Thymus (tissue), 11 donors: ENCODE results near the gene CDH4. TPM values are rescaled to one million over a fixed set of nuclear protein-coding genes. Genes with fewer than 3 reads are reported as not detected.

Experiments used
- DNase-seq, 9 donors: peaks; one replicate each; pipeline ENCODE4 v3.0.0-alpha.2; 2013; ENCODE audit warnings: low spot score in 9 of 9, low read depth in 6 of 9, missing footprints in 1 of 9
- H3K27ac ChIP-seq, 2 donors: one replicate each; pipeline ENCODE4 v1.5.1; 2013; ENCODE audit warnings: control low read depth in 1 of 2, low read depth in 1 of 2, low read length in 1 of 2, mild to moderate bottlenecking in 1 of 2, moderate library complexity in 1 of 2
- H3K27me3 ChIP-seq, 2 donors: one replicate each; pipeline ENCODE4 v1.5.1; 2013; ENCODE audit warnings: low read length in 1 of 2; ENCODE audit not compliant: control insufficient read depth in 2 of 2, insufficient read depth in 1 of 2
- H3K36me3 ChIP-seq, 2 donors: one replicate each; pipeline ENCODE4 v1.5.1; 2013; ENCODE audit warnings: low read length in 1 of 2, mild to moderate bottlenecking in 1 of 2, moderate library complexity in 1 of 2; ENCODE audit not compliant: control insufficient read depth in 2 of 2, insufficient read depth in 2 of 2
- H3K4me1 ChIP-seq, 2 donors: one replicate each; pipeline ENCODE4 v1.5.1; 2013; ENCODE audit warnings: low read length in 2 of 2; ENCODE audit not compliant: control insufficient read depth in 2 of 2, insufficient read depth in 2 of 2
- H3K4me3 ChIP-seq, 2 donors: one replicate each; pipeline ENCODE4 v1.5.1; 2013; ENCODE audit warnings: low read length in 2 of 2, control low read depth in 1 of 2, mild to moderate bottlenecking in 1 of 2
- H3K9me3 ChIP-seq, 2 donors: one replicate each; pipeline ENCODE4 v1.5.1; 2013; ENCODE audit warnings: low read length in 1 of 2, mild to moderate bottlenecking in 1 of 2; ENCODE audit not compliant: control insufficient read depth in 2 of 2, insufficient read depth in 1 of 2
- WGBS: extraction: QIAGEN DNeasy Blood & Tissue Kit; methylation state at CpG from one replicate; pipeline ENCODE4 v1.1.7; 2013; 5-methylcytosine and 5-hydroxymethylcytosine counted together
- polyA plus RNA-seq: library from polyadenylated mRNA; stranded (reverse); fragments of 200-250 nt; gene quantifications from one replicate; pipeline ENCODE4 v1.2.3, GENCODE V29; 2013
- total RNA-seq: library from RNA; stranded (reverse); fragments of 120-200 nt; gene quantifications from one replicate; pipeline ENCODE4 v1.2.4, GENCODE V29; 2013
- donor health status: healthy.

The CDH4 gene
- total and polyA plus RNA-seq, 2 donors: 0.34 to 0.61 TPM

GRCh38 chr20:61561111-61561830 lies 309.2 kb downstream of the CDH4 start:
- WGBS: 93% methylated on average over 10 of the region's 10 CpGs

GRCh38 chr20:61562491-61562890 lies 310.4 kb downstream of the CDH4 start:
- 86% methylated on average over 8 of the region's 8 CpGs for WGBS
- DNase-seq: no peak
- Histone ChIP-seq H3K9me3 (peaks cover 0 to 2% of the 10 kb centered on the region in 2 donors), H3K4me1 (no peaks in the 10 kb centered on the region), H3K27me3 (no peaks in the 10 kb centered on the region), H3K4me3 (no peak overlapping the region), H3K36me3 (no peaks in the 10 kb centered on the region), H3K27ac (no peak overlapping the region)

More at GRCh38 chr20:61561111-61561830, 309.2 kb downstream of the CDH4 start:
- H3K27me3 ChIP-seq: no peaks in the 10 kb centered on the region
- H3K4me3 ChIP-seq: no peak overlapping the region
- no peaks in the 10 kb centered on the region for H3K4me1 ChIP-seq
- no peaks in the 10 kb centered on the region for H3K36me3 ChIP-seq
- no peak for DNase-seq
- H3K9me3 ChIP-seq: peaks cover 0 to 5% of the 10 kb centered on the region in 2 donors
- no peak overlapping the region for H3K27ac ChIP-seq

- no peaks in the 10 kb centered on the region for H3K36me3 ChIP-seq
- H3K9me3 ChIP-seq: peaks cover 0 to 2% of the 10 kb centered on the region in 2 donors
- no peak overlapping the region for H3K27ac ChIP-seq
- DNase-seq: no peak
- 83% methylated on average over 16 of the region's 16 CpGs for WGBS
- no peaks in the 10 kb centered on the region for H3K4me1 ChIP-seq
- no peaks in the 10 kb centered on the region for H3K27me3 ChIP-seq
- H3K4me3 ChIP-seq: no peak overlapping the region
Measured at GRCh38 chr20:61562897-61563504, 310.9 kb downstream of the CDH4 start.

- Histone ChIP-seq H3K36me3 (no peaks in the 10 kb centered on the region), H3K27ac (no peak overlapping the region), H3K4me1 (no peaks in the 10 kb centered on the region), H3K4me3 (no peak overlapping the region), H3K9me3 (peaks cover 0 to 4% of the 10 kb centered on the region in 2 donors), H3K27me3 (no peaks in the 10 kb centered on the region)
- no peak for DNase-seq
- 95% methylated on average over 8 of the region's 8 CpGs for WGBS
Measured at GRCh38 chr20:61564628-61565027, 312.6 kb downstream of the CDH4 start.

GRCh38 chr20:61565791-61566190 lies 313.7 kb downstream of the CDH4 start:
- Histone ChIP-seq H3K4me3 (no peak overlapping the region), H3K36me3 (no peaks in the 10 kb centered on the region), H3K4me1 (no peaks in the 10 kb centered on the region), H3K9me3 (peaks cover 0 to 5% of the 10 kb centered on the region in 2 donors), H3K27ac (no peak overlapping the region), H3K27me3 (no peaks in the 10 kb centered on the region)
- no peak for DNase-seq
- WGBS: 94% methylated on average over 12 of the region's 12 CpGs

GRCh38 chr20:61566691-61567090 lies 314.6 kb downstream of the CDH4 start:
- Histone ChIP-seq H3K27me3 (no peaks in the 10 kb centered on the region), H3K36me3 (no peaks in the 10 kb centered on the region), H3K9me3 (peaks cover 0 to 6% of the 10 kb centered on the region in 2 donors), H3K4me1 (no peaks in the 10 kb centered on the region), H3K27ac (no peak overlapping the region), H3K4me3 (no peak overlapping the region)
- WGBS: 93% methylated on average over 22 of the region's 22 CpGs
- no peak for DNase-seq

- WGBS: 57% methylated on average over 4 of the region's 4 CpGs
- Histone ChIP-seq H3K27me3 (no peaks in the 10 kb centered on the region), H3K36me3 (no peaks in the 10 kb centered on the region), H3K4me3 (no peak overlapping the region), H3K27ac (no peak overlapping the region), H3K9me3 (peaks cover 0 to 6% of the 10 kb centered on the region in 2 donors), H3K4me1 (no peaks in the 10 kb centered on the region)
- no peak for DNase-seq
Measured at GRCh38 chr20:61567204-61567603, 315.1 kb downstream of the CDH4 start.

GRCh38 chr20:61569825-61570224 lies 317.8 kb downstream of the CDH4 start:
- H3K27me3 ChIP-seq: no peaks in the 10 kb centered on the region
- no peaks in the 10 kb centered on the region for H3K36me3 ChIP-seq
- H3K4me3 ChIP-seq: no peak overlapping the region
- no peak for DNase-seq
- peaks cover 0 to 11% of the 10 kb centered on the region in 2 donors for H3K9me3 ChIP-seq
- no peaks in the 10 kb centered on the region for H3K4me1 ChIP-seq
- H3K27ac ChIP-seq: no peak overlapping the region
- WGBS: 94% methylated on average over 10 of the region's 10 CpGs

GRCh38 chr20:61570646-61571195 lies 318.7 kb downstream of the CDH4 start:
- no peak for DNase-seq

More at GRCh38 chr20:61570646-61571195, 318.7 kb downstream of the CDH4 start:
- H3K27me3 ChIP-seq: no peaks in the 10 kb centered on the region
- H3K27ac ChIP-seq: no peak overlapping the region
- no peak overlapping the region for H3K4me3 ChIP-seq
- no peaks in the 10 kb centered on the region for H3K36me3 ChIP-seq
- H3K4me1 ChIP-seq: no peaks in the 10 kb centered on the region
- H3K9me3 ChIP-seq: peaks cover 0 to 11% of the 10 kb centered on the region in 2 donors
- 85% methylated on average over 14 of the region's 14 CpGs for WGBS
